Uterus (tissue), 2 donors: ENCODE measurements around the gene LRRC52.
"Not testable (repeated sequence)": the region's sequence is repeated elsewhere in the genome, so short reads cannot be mapped to it uniquely, and the experiment has no call there.

Experiments
- CTCF ChIP-seq, 4 experiments: fragments of 200-600 bp in 2 of 4; fragments of 450-650 bp in 2 of 4; sonication (generic) in 2 of 4; IDR thresholded peaks; one replicate each; pipeline ENCODE4 v1.5.1; 2016 to 2019; ENCODE audit warnings: antibody characterized with exemption in 4 of 4, mild to moderate bottlenecking in 2 of 4, moderate library complexity in 1 of 4
- POLR2A ChIP-seq, 2 donors: fragments of 450-650 bp; IDR thresholded peaks; one replicate each; pipeline ENCODE4 v1.6.1; 2016; ENCODE audit warnings: antibody characterized with exemption in 2 of 2, mild to moderate bottlenecking in 1 of 2, moderate library complexity in 1 of 2

DNA sequence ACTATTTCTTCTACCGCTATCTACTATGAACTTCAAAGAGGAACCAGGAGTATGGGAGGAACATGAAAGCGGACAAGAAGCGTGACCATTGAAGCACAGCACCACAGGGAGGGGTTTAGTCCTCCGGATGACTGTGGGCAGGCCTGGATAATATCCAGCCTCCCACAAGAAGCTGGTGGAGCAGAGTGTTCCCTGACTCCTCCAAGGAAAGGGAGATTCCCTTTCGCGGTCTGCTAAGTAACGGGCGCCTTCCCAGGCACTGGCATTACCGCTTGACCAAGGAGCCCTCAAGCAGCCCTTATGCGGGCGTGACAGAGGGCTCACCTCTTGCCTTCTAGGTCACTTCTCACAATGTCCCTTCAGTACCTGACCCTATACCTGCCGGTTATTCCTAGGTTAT lies 62.9 kb downstream of the LRRC52 start:
- not testable (repeated sequence) for TF ChIP-seq POLR2A, CTCF (IDR thresholded peaks at IDR 0.05)
